HG03139 (cell line): ENCODE results near the gene ITGB4.

Experiments
- ATAC-seq: cut with Tn5 transposase; IDR thresholded peaks from one replicate; pipeline ENCODE4 v1.9.1; 2021; ENCODE audit not compliant: unreplicated experiment

Gene ITGB4

GRCh38 chr17:75731086-75731715 is 9.9 kb downstream of the ITGB4 start:
- no peak for ATAC-seq

DNA sequence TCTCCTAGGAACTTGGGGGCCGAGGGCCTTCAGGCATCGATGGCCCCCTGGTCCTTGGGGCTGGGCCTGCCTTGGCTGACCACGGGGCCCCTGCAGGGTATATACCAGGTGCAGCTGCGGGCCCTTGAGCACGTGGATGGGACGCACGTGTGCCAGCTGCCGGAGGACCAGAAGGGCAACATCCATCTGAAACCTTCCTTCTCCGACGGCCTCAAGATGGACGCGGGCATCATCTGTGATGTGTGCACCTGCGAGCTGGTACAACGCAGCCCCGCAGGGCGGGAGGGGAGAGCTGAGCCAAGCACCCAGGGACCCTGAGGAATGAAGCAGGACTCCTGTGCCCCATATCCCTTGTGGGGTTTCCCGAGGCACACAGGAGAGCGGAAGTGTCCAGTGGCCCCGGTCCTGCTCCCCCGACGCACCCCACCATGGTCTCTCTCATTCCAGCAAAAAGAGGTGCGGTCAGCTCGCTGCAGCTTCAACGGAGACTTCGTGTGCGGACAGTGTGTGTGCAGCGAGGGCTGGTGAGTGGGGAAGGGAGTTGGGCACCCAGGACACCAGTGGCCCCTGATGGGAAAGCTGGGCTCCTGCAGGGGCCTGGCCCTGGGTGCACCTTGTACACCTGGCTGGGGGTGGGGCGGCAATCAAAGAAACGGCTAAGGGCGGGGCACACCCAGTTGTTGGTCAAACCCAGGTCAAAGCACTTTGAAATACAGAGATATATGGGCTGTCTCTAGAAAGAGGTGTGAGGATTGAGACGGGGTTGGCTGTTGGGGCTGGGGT is 10.6 kb downstream of the ITGB4 start:
- ATAC-seq, result no peak

GRCh38 chr17:75733471-75733870 is 12.2 kb downstream of the ITGB4 start:
- no peak for ATAC-seq

DNA sequence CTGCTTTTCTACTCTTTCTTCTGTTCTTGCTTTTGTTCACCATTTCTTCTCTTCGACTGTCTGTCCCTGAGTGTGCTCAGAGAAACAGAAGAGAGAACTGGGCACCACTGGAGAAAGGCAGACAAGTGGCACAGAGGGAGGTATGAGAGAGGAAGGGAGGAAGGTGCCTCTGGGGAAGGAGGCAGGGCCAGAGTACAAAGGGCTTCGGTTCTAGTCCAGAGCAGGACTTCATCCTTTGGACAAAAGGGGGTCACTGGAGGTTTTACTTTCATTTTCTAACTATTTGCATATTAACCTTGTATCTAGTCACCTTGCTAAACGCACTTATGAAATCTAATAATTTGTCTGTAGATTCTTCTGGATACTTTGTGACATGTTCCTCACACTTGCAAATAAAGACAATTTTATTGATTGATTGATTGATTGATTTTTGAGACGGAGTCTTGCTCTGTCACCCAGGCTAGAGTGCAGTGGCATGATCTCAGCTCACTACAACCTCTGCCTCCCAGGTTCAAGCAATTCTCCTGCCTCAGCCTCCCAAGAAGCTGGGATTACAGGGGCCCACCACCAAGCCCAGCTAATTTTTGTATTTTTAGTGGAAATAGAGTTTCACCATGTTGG is 13.5 kb downstream of the ITGB4 start:
- ATAC-seq, result no peak

DNA sequence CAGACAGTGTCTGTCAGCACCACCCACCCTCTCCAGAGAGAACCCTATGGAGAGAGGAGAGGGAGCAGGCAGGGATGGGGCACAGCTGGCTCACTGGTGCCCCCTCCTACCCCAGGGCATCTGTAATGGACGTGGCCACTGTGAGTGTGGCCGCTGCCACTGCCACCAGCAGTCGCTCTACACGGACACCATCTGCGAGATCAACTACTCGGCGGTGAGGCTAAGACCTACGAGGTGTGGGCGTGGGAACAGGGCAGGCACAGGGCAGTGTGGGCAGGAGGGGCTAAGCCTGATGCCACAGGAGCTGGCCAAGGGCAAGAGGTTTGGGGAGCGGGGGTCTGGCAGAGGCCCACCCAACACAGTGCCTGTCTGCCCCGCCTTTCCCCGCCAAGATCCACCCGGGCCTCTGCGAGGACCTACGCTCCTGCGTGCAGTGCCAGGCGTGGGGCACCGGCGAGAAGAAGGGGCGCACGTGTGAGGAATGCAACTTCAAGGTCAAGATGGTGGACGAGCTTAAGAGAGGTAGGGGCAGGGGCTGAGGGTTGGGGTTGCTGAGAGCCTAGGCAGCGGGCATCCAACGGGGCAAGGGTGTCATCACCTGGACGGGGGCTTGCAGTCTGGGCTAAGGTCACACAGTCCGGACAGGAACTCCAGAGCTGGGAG is 15.0 kb downstream of the ITGB4 start:
- ATAC-seq, result no peak

DNA sequence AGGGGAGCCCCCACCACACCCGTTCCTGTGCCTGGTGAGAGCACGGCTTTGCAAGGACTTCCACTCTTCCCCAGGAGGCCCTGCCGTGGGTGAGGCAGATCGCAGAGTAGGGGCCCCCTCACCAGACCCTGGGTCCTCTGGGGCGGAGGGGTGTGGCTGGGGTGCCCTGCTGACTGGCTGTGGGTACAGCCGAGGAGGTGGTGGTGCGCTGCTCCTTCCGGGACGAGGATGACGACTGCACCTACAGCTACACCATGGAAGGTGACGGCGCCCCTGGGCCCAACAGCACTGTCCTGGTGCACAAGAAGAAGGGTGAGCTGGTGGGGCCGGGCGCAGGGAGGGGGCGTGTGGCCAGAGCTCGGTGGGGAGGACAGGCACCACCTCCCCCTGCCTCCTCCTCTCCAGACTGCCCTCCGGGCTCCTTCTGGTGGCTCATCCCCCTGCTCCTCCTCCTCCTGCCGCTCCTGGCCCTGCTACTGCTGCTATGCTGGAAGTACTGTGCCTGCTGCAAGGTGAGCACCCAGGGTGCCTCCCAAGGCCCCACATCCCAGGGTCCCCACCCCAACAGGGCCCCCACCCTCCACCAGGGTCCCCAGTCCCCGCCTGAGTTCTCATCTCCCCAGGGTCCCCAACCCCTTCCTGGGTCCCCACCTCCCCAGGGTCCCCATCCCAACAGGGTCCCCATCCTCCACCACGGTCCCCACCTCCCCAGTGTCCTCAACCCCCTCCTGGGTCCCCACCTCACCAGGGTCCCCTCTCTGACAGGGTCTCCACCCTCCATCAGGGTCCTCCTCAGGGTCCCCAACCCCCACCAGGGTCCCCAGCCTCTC is 16.1 kb downstream of the ITGB4 start:
- ATAC-seq, result no peak

DNA sequence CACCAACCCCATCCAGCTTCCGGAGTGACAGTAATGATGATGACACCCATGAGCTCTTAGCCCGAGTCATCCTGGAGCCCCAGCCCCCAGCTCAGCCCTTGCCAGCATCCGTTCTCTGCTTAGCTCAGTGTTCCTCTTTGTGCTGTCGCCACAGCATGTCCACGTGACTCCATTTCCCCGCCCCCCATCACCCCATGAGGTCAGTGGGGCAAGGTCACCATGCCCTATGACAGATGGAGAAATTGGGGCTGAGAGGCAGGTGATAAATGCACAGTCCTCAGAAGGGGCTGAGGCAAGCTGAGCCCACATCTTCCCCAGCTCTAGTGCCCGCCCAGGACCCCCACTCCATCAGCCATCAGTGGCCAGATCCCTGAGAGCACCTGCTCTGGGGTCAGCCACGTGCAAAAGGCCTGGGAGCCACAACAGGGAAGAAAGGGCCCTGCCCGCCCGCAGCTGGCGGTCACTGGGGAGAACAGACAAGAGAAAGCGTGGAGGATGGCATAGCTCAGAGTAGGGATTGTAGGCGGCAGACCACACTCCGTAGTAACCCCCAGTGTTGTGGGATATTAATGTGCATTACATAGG is 17.1 kb downstream of the ITGB4 start:
- no peak for ATAC-seq

GRCh38 chr17:75739174-75739573 is 17.9 kb downstream of the ITGB4 start:
- ATAC-seq, result no peak

GRCh38 chr17:75739801-75740200 is 18.5 kb downstream of the ITGB4 start:
- no peak for ATAC-seq

GRCh38 chr17:75740215-75740614 is 19.0 kb downstream of the ITGB4 start:
- ATAC-seq, result no peak

- ATAC-seq, result no peak
Observed at GRCh38 chr17:75740631-75741077, 19.4 kb downstream of the ITGB4 start.

- ATAC-seq, result no peak
Observed at GRCh38 chr17:75742337-75742736, 21.1 kb downstream of the ITGB4 start.

DNA sequence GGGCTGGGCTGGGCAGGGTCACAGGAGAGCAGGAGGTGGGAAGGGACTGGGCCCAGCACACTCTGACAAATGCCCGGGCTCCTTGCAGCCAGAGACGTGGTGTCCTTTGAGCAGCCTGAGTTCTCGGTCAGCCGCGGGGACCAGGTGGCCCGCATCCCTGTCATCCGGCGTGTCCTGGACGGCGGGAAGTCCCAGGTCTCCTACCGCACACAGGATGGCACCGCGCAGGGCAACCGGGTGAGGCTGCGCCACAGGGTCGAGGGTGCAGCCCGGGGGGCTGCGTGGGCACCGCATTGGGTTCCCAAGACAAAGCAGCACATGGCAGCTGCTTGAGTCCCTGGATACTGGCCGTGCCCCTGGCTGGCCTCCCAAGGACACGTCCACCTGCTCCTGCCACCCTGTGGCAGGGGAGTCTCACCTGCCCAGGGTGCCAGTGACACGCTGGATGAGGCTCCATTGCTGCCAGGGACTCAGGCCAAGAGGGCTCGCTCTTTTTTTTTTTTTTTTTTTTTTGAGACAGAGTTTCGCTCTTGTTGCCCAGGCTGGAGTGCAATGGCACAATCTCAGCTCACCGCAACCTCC is 22.5 kb downstream of the ITGB4 start:
- no peak for ATAC-seq

GRCh38 chr17:75748706-75749105 is 27.4 kb downstream of the ITGB4 start:
- no peak for ATAC-seq

- no peak for ATAC-seq
Observed at GRCh38 chr17:75749545-75750389, 28.5 kb downstream of the ITGB4 start.

GRCh38 chr17:75750661-75751423 is 29.6 kb downstream of the ITGB4 start:
- ATAC-seq, result no peak

GRCh38 chr17:75751676-75752404 is 30.6 kb downstream of the ITGB4 start:
- ATAC-seq, result no peak

DNA sequence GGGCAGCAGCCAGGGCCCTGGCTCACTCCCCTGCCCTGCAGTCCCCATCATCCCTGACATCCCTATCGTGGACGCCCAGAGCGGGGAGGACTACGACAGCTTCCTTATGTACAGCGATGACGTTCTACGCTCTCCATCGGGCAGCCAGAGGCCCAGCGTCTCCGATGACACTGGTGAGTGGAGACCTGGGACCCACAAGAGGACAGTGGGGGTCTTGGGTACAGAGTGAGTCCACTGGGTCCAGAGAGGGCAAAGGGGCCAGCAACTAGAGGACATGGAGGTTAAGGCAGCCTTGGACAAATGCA is 31.1 kb downstream of the ITGB4 start:
- ATAC-seq, result no peak
